Activated CD4-positive, CD25-positive, alpha-beta regulatory T cell (primary cell): ENCODE data around the gene SGK1.

Source experiments
- DNase-seq, 4 experiments: peaks; one replicate each; lab custom pipeline; 2025; lab: John Stamatoyannopoulos, UW

SGK1 gene

GRCh38 chr6:134119486-134119885 is 198.4 kb downstream of the SGK1 start:
- no peak for DNase-seq
